ENCODE measurements around the gene XPR1. TPM values are rescaled to one million over a fixed set of nuclear protein-coding genes. Genes with fewer than 3 reads are reported as not detected.

XPR1 gene
- total RNA-seq, 4 donors from 2014 or later, result 29.4 to 42.2 (median 33.7) TPM

DNA sequence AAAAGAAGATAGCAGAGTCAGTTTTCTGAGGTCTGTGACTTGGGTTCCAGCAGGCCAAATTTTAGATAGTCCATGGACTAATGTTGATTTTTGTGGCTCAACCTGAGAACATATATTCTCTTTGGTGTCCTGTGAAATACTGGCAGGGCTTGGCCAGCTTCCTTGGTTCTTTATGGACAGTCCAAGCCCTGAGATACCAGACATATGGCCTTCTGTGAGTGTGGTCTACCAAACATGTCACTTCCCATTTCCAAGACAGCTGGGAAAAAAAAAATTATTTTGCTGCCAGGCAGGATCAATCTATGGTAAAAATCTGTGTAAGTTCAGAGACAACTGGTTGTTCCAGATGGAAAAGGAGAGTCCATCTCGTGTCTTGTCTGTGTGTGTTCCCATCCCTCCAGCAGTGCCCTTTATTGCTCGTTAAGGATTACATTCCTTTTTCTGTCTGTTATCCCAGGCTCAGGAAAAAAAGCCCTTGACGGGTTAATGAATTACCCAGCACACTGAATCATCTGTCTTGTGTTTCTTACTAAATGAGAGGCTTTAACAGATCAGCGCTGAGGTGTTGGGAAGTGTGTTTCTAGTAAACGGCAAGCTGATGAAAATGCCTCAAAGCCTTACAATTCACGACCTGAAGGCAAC, 33.4 kb upstream of the XPR1 start:
- H3K27ac ChIP-seq, result no peak overlapping the region
- TF ChIP-seq, protein P1, sequence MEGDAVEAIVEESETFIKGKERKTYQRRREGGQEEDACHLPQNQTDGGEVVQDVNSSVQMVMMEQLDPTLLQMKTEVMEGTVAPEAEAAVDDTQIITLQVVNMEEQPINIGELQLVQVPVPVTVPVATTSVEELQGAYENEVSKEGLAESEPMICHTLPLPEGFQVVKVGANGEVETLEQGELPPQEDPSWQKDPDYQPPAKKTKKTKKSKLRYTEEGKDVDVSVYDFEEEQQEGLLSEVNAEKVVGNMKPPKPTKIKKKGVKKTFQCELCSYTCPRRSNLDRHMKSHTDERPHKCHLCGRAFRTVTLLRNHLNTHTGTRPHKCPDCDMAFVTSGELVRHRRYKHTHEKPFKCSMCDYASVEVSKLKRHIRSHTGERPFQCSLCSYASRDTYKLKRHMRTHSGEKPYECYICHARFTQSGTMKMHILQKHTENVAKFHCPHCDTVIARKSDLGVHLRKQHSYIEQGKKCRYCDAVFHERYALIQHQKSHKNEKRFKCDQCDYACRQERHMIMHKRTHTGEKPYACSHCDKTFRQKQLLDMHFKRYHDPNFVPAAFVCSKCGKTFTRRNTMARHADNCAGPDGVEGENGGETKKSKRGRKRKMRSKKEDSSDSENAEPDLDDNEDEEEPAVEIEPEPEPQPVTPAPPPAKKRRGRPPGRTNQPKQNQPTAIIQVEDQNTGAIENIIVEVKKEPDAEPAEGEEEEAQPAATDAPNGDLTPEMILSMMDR (IDR thresholded peaks at IDR 0.05), result no peak
- no peak for TF ChIP-seq POLR2A (IDR thresholded peaks at IDR 0.05)
- intact Hi-C loops (cut with DNase I), result no loop called here
- DNase-seq, result no peak
- no peaks in the 10 kb centered on the region for H3K36me3 ChIP-seq
- peaks cover 0 to 6% of the 10 kb centered on the region in 2 donors for H3K4me1 ChIP-seq
- H3K27me3 ChIP-seq, result no peaks in the 10 kb centered on the region
- WGBS, 2 donors, result 72 to 73% methylated on average over 6 of the region's 6 CpGs
- H3K9me3 ChIP-seq, result no peaks in the 10 kb centered on the region
- no peak overlapping the region for H3K4me3 ChIP-seq (replicated peaks in 1 of 3)

DNA sequence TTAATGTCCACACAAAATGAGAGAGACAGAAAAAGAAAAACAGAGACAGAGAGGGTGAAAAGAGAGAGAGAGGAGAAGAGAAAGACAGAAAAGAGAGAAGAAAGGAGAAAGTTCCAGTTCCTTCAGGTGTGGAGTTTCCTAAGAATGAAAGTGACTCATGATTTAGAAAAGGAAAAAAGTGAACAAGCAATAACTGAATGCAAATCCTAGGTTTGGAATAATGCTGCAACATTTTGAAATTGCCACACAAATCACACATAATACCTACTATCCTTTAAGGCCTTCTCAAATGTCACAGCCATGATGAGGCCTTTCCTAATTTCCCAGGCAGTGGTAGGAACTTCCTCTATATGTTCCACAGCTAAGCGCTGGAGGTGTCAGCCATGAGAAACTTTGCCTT, 31.5 kb upstream of the XPR1 start:
- Histone ChIP-seq H3K27ac (no peak overlapping the region), H3K4me3 (replicated peaks in 1 of 3) (no peak overlapping the region), H3K9me3 (no peaks in the 10 kb centered on the region), H3K4me1 (no peaks in the 10 kb centered on the region), H3K27me3 (no peaks in the 10 kb centered on the region), H3K36me3 (no peaks in the 10 kb centered on the region)
- DNase-seq, result no peak
- no peak for TF ChIP-seq POLR2A (IDR thresholded peaks at IDR 0.05)
- TF ChIP-seq, protein P1 (IDR thresholded peaks at IDR 0.05), result no peak
- 100% methylated on average over 1 of the region's 1 CpG for WGBS, 2 donors
- intact Hi-C loops (cut with DNase I), result no loop called here

DNA sequence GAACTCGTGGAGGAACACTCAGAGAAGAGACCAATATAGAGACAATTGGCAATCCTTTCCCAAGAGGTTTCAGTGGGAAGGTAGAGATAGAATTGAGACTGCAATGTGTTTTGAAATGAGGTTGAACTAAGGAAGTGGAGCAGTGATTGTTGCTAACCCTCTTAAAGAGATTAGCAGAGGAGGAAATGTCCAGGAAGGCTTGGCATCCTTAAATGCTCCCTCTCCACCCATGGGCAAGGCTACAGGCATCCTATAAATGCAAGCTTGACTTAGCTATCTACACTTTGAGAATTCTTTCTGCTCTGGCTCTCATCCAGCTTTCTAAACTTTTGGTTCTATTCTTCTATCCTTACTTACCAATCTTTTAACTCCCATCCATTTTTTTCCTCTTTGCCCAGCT, 30.3 kb upstream of the XPR1 start:
- no peak for DNase-seq
- H3K4me3 ChIP-seq (replicated peaks in 1 of 3), result no peak overlapping the region
- no peak overlapping the region for H3K27ac ChIP-seq
- WGBS, 2 donors, result 78 to 85% methylated on average over 1 of the region's 1 CpG
- H3K4me1 ChIP-seq, result no peaks in the 10 kb centered on the region
- TF ChIP-seq, protein P1 (IDR thresholded peaks at IDR 0.05), result no peak
- TF ChIP-seq POLR2A (IDR thresholded peaks at IDR 0.05), result no peak
- H3K9me3 ChIP-seq, result no peaks in the 10 kb centered on the region
- H3K27me3 ChIP-seq, result no peaks in the 10 kb centered on the region
- no peaks in the 10 kb centered on the region for H3K36me3 ChIP-seq
- intact Hi-C loops (cut with DNase I), result no loop called here

DNA sequence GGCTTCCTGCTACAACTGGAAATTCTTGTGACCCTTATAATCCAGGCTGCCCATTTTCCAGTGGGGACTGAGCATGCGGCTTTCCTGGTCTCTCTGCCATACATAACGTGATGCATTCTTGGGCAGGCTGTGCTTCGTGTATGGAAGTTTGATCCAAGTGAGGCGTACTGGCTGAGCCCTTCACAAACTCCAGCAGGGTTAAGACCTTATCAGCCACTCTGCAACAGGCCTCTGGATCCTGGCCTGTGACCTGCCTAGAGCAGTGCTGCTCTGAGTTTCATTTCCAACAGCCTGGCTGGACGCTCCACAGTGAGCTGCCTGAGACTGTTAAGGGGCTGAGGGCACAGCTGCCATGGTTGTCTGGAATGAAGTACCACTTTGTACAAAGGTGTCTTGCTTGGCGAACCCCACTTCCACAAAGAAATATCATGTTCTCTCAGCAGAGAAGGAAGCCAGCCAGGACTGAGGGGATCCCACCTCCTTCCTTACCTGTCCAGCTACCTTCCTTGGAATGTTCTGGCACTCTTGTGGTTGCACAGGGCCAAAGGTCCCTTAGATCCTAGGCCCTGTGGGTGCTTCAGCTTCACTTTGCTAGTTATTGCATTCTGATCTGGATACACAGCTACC, 28.5 kb upstream of the XPR1 start:
- no peaks in the 10 kb centered on the region for H3K36me3 ChIP-seq
- no peaks in the 10 kb centered on the region for H3K4me1 ChIP-seq
- WGBS, 2 donors, result 90 to 91% methylated on average over 6 of the region's 6 CpGs
- no peaks in the 10 kb centered on the region for H3K27me3 ChIP-seq
- intact Hi-C loops (cut with DNase I), result no loop called here
- no peak for TF ChIP-seq POLR2A (IDR thresholded peaks at IDR 0.05)
- TF ChIP-seq, protein P1 (IDR thresholded peaks at IDR 0.05), result no peak
- DNase-seq, result no peak
- H3K4me3 ChIP-seq (replicated peaks in 1 of 3), result no peak overlapping the region
- no peaks in the 10 kb centered on the region for H3K9me3 ChIP-seq
- no peak overlapping the region for H3K27ac ChIP-seq

DNA sequence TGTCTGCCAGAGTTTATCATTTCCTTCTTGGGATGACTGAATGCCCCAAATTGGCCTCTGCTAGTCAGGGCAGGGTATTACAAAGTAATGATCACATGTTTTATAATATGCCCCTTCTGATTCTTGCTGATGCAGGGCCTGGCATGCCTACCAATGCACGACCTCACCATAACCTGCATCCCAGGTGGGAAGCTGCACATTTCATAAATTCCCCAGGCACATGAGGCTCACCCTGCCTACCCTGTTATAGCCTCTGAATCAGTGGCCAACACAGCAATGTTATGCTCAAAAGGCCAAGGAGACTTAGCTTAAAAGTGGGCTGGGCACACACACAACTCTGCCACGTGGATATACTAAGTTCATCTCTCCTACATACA, 28.0 kb upstream of the XPR1 start:
- Histone ChIP-seq H3K36me3 (no peaks in the 10 kb centered on the region), H3K4me3 (replicated peaks in 1 of 3) (no peak overlapping the region), H3K4me1 (no peaks in the 10 kb centered on the region), H3K9me3 (no peaks in the 10 kb centered on the region), H3K27ac (no peak overlapping the region), H3K27me3 (no peaks in the 10 kb centered on the region)
- no peak for DNase-seq
- TF ChIP-seq POLR2A (IDR thresholded peaks at IDR 0.05), result no peak
- TF ChIP-seq, protein P1 (IDR thresholded peaks at IDR 0.05), result no peak
- 83 to 89% methylated on average over 2 of the region's 2 CpGs for WGBS, 2 donors
- intact Hi-C loops (cut with DNase I), result no loop called here
